HepG2 (cell line): ENCODE data around the gene THUMPD1. TPM values are rescaled to one million over a fixed set of nuclear protein-coding genes. Genes with fewer than 3 reads are reported as not detected.

Experiments used
- CREM ChIP-seq, 2 experiments: sonication (generic) in 1 of 2; formaldehyde crosslinking in 1 of 2; IDR thresholded peaks; 2 replicates each; pipeline versions ENCODE4 v1.4.0 to v1.6.1; 2016 to 2020; ENCODE audit warnings: antibody characterized with exemption in 1 of 2, mild to moderate bottlenecking in 1 of 2, missing genetic modification reagents in 1 of 2
- EED ChIP-seq: sonication (generic); formaldehyde crosslinking; IDR thresholded peaks from 2 replicates; pipeline ENCODE4 v1.5.0; 2020; ENCODE audit warnings: mild to moderate bottlenecking, missing genetic modification reagents
- EZH2 ChIP-seq: conservative IDR thresholded peaks from 2 replicates; pipeline ENCODE4 v1.6.1; 2012; ENCODE audit warnings: mild to moderate bottlenecking, low read depth, low read length, moderate library complexity
- HNRNPH1 ChIP-seq: fragments of 200-400 bp; formaldehyde crosslinking; optimal IDR thresholded peaks from 2 replicates; pipeline ENCODE3; 2017; ENCODE audit warnings: mild to moderate bottlenecking, low read depth, low read length
- HNRNPLL ChIP-seq: fragments of 200-400 bp; formaldehyde crosslinking; IDR thresholded peaks from 2 replicates; pipeline ENCODE4 v1.6.1; 2017; ENCODE audit warnings: mild to moderate bottlenecking, low read depth, low read length; ENCODE audit not compliant: poor library complexity, severe bottlenecking
- KDM2A ChIP-seq: sonication (generic); formaldehyde crosslinking; IDR thresholded peaks from 2 replicates; pipeline ENCODE4 v1.4.0; 2020; ENCODE audit warnings: low read depth, missing genetic modification reagents, borderline replicate concordance
- MATR3 ChIP-seq: sonication (generic); formaldehyde crosslinking; IDR thresholded peaks from 2 replicates; pipeline ENCODE4 v1.4.0; 2020; ENCODE audit warnings: missing genetic modification reagents
- THAP11 ChIP-seq: IDR thresholded peaks from 2 replicates; pipeline ENCODE4 v1.6.1; 2016; ENCODE audit warnings: missing biosample characterization, missing genetic modification reagents
- ZFP36L1 ChIP-seq: sonication (generic); formaldehyde crosslinking; IDR thresholded peaks from 2 replicates; pipeline ENCODE4 v1.8.0; 2022; ENCODE audit warnings: mild to moderate bottlenecking, missing genetic modification reagents, moderate library complexity
- ZFYVE20 ChIP-seq: sonication (generic); formaldehyde crosslinking; IDR thresholded peaks from 2 replicates; pipeline ENCODE4 v1.8.0; 2023; ENCODE audit warnings: low read depth, mild to moderate bottlenecking, moderate library complexity, missing genetic modification reagents, borderline replicate concordance
- ZMYM2 ChIP-seq: sonication (generic); formaldehyde crosslinking; IDR thresholded peaks from 2 replicates; pipeline ENCODE4 v1.8.0; 2022; ENCODE audit warnings: mild to moderate bottlenecking, missing genetic modification reagents
- ZNF274 ChIP-seq: sonication (generic); formaldehyde crosslinking; IDR thresholded peaks from 2 replicates; pipeline ENCODE4 v1.5.1; 2020; ENCODE audit warnings: mild to moderate bottlenecking, missing genetic modification reagents
- ZNF33A ChIP-seq: sonication (generic); formaldehyde crosslinking; IDR thresholded peaks from 2 replicates; pipeline ENCODE4 v1.5.1; 2020; ENCODE audit warnings: missing genetic modification reagents, mild to moderate bottlenecking, moderate library complexity, borderline replicate concordance
- ZNF577 ChIP-seq: sonication (generic); formaldehyde crosslinking; IDR thresholded peaks from 2 replicates; pipeline ENCODE4 v1.4.0; 2020; ENCODE audit warnings: mild to moderate bottlenecking, low read depth, missing genetic modification reagents, borderline replicate concordance
- ZNF652 ChIP-seq: IDR thresholded peaks from 2 replicates; pipeline ENCODE4 v1.6.1; 2016; ENCODE audit warnings: low read depth, borderline replicate concordance
- polyA plus RNA-seq, 8 experiments: library from polyadenylated mRNA; depleted of rRNA in 3 of 8; stranded (reverse) in 7 of 8; unstranded in 1 of 8; fragments of >200 nt; fragmentation: Illumina TruSeq in 4 of 8; extraction: Trizol in 4 of 8; gene quantifications; 2 replicates each; pipeline versions ENCODE4 v1.2.1 to v1.2.3, GENCODE V29; 2011 to 2016; ENCODE audit warnings: low read depth in 4 of 8, missing spikeins in 1 of 8, mixed read lengths in 1 of 8; ENCODE audit not compliant: insufficient read depth in 1 of 8
- total RNA-seq, 5 experiments: library from RNA; depleted of rRNA; stranded (reverse); fragments of >200 nt; fragmentation: Illumina TruSeq; extraction: Trizol; gene quantifications; 2 replicates each; pipeline ENCODE4 v1.2.3, GENCODE V29; 2016; ENCODE audit warnings: low read depth in 1 of 5
- TF ChIP-seq, protein P1 (sequence below): sonication (generic); formaldehyde crosslinking; IDR thresholded peaks from 2 replicates; pipeline ENCODE4 v1.8.1; 2023; ENCODE audit warnings: missing genetic modification reagents, mild to moderate bottlenecking, borderline replicate concordance
- TF ChIP-seq, protein P2 (sequence below): IDR thresholded peaks from 2 replicates; pipeline ENCODE4 v1.6.1; 2016; ENCODE audit warnings: low read depth, missing genetic modification reagents, missing compliant biosample characterization
- TF ChIP-seq, protein P3 (sequence below): sonication (generic); formaldehyde crosslinking; IDR thresholded peaks from 2 replicates; pipeline ENCODE4 v1.4.0; 2020; ENCODE audit warnings: missing genetic modification reagents, borderline replicate concordance
- TF ChIP-seq, protein P4 (sequence below): IDR thresholded peaks from 2 replicates; pipeline ENCODE4 v1.6.1; 2016; ENCODE audit warnings: missing compliant biosample characterization, missing genetic modification reagents, borderline replicate concordance

Gene THUMPD1
- total and polyA plus RNA-seq, 2 of the 13 experiments (the other 11 are each of a cell fraction or from before 2014, with no cell fraction given), result 22.7 to 69.1 TPM

DNA sequence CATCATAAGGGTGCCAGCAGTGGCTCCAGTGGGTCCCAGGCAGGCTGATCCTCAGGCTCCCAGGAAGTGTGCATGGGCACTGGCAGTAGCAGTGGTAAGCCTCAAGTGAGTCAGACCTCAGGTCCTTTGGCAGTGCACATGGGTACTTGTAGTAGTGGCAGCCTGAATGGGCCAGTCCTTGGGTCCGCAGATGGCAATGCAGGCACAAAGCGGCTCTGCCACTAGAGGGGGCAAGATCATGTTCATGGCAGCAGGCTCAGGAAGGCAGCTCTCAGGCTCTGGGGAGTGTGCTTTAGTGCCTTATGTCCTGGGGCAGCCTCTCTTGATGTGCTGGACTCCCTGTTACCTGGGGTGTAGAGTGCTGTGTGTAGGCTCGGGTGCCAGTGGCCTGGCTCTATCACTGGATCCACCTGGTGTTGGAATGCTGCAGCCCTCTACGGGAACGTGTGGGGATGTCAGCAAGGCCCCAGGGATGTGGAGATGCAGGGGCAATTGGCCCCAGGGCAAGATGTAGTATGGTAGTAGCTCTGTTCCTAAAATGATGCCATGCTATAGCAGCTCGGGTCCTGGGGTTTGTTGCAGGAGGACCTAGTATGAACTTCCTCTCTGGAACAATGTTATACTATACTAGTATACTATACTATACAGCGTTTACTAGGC is 33.2 kb upstream of the THUMPD1 start (continued):
- TF ChIP-seq ZNF577 (CRISPR knock-in tag), result no peak
- TF ChIP-seq THAP11, result no peak
- TF ChIP-seq, protein P1, sequence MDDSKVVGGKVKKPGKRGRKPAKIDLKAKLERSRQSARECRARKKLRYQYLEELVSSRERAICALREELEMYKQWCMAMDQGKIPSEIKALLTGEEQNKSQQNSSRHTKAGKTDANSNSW (CRISPR knock-in tag), result no peak
- no peak for TF ChIP-seq ZMYM2
- no peak for TF ChIP-seq EZH2
- TF ChIP-seq CREM (IDR thresholded peaks at IDR 0.05), result no peak
- no peak for TF ChIP-seq CREM (CRISPR knock-in tag; IDR thresholded peaks at IDR 0.05)
- TF ChIP-seq, protein P2, sequence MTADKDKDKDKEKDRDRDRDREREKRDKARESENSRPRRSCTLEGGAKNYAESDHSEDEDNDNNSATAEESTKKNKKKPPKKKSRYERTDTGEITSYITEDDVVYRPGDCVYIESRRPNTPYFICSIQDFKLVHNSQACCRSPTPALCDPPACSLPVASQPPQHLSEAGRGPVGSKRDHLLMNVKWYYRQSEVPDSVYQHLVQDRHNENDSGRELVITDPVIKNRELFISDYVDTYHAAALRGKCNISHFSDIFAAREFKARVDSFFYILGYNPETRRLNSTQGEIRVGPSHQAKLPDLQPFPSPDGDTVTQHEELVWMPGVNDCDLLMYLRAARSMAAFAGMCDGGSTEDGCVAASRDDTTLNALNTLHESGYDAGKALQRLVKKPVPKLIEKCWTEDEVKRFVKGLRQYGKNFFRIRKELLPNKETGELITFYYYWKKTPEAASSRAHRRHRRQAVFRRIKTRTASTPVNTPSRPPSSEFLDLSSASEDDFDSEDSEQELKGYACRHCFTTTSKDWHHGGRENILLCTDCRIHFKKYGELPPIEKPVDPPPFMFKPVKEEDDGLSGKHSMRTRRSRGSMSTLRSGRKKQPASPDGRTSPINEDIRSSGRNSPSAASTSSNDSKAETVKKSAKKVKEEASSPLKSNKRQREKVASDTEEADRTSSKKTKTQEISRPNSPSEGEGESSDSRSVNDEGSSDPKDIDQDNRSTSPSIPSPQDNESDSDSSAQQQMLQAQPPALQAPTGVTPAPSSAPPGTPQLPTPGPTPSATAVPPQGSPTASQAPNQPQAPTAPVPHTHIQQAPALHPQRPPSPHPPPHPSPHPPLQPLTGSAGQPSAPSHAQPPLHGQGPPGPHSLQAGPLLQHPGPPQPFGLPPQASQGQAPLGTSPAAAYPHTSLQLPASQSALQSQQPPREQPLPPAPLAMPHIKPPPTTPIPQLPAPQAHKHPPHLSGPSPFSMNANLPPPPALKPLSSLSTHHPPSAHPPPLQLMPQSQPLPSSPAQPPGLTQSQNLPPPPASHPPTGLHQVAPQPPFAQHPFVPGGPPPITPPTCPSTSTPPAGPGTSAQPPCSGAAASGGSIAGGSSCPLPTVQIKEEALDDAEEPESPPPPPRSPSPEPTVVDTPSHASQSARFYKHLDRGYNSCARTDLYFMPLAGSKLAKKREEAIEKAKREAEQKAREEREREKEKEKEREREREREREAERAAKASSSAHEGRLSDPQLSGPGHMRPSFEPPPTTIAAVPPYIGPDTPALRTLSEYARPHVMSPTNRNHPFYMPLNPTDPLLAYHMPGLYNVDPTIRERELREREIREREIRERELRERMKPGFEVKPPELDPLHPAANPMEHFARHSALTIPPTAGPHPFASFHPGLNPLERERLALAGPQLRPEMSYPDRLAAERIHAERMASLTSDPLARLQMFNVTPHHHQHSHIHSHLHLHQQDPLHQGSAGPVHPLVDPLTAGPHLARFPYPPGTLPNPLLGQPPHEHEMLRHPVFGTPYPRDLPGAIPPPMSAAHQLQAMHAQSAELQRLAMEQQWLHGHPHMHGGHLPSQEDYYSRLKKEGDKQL (CRISPR knock-in tag), result no peak
- no peak for TF ChIP-seq HNRNPLL
- TF ChIP-seq MATR3, result no peak
- no peak for TF ChIP-seq ZNF33A (CRISPR knock-in tag)
- TF ChIP-seq, protein P3, sequence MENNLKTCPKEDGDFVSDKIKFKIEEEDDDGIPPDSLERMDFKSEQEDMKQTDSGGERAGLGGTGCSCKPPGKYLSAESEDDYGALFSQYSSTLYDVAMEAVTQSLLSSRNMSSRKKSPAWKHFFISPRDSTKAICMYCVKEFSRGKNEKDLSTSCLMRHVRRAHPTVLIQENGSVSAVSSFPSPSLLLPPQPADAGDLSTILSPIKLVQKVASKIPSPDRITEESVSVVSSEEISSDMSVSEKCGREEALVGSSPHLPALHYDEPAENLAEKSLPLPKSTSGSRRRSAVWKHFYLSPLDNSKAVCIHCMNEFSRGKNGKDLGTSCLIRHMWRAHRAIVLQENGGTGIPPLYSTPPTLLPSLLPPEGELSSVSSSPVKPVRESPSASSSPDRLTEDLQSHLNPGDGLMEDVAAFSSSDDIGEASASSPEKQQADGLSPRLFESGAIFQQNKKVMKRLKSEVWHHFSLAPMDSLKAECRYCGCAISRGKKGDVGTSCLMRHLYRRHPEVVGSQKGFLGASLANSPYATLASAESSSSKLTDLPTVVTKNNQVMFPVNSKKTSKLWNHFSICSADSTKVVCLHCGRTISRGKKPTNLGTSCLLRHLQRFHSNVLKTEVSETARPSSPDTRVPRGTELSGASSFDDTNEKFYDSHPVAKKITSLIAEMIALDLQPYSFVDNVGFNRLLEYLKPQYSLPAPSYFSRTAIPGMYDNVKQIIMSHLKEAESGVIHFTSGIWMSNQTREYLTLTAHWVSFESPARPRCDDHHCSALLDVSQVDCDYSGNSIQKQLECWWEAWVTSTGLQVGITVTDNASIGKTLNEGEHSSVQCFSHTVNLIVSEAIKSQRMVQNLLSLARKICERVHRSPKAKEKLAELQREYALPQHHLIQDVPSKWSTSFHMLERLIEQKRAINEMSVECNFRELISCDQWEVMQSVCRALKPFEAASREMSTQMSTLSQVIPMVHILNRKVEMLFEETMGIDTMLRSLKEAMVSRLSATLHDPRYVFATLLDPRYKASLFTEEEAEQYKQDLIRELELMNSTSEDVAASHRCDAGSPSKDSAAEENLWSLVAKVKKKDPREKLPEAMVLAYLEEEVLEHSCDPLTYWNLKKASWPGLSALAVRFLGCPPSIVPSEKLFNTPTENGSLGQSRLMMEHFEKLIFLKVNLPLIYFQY, result peak; percentile 57; the same call in 1 of the 2 replicates
- no peak for TF ChIP-seq ZNF652 (CRISPR knock-in tag)
- no peak for TF ChIP-seq HNRNPH1
- no peak for TF ChIP-seq ZFP36L1 (CRISPR knock-in tag)
- peak; percentile 55; the same call in 1 of the 2 replicates for TF ChIP-seq KDM2A (CRISPR knock-in tag)
- peak; percentile 86 for TF ChIP-seq ZNF274 (CRISPR knock-in tag)
- no peak for TF ChIP-seq ZFYVE20 (CRISPR knock-in tag)
- no peak for TF ChIP-seq EED (CRISPR knock-in tag)
- TF ChIP-seq, protein P4, sequence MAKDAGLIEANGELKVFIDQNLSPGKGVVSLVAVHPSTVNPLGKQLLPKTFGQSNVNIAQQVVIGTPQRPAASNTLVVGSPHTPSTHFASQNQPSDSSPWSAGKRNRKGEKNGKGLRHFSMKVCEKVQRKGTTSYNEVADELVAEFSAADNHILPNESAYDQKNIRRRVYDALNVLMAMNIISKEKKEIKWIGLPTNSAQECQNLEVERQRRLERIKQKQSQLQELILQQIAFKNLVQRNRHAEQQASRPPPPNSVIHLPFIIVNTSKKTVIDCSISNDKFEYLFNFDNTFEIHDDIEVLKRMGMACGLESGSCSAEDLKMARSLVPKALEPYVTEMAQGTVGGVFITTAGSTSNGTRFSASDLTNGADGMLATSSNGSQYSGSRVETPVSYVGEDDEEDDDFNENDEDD (CRISPR knock-in tag), result no peak
